VCaP (cell line): ENCODE measurements around the gene TMED5.
A peak's percentile ranks its signal among the peaks of the same experiment; 100 is the strongest.

Experiments
- H3K27ac ChIP-seq: fragments of 450-650 bp; 2 replicates; pipeline ENCODE4 v1.5.1; 2017
- TF ChIP-seq, protein P1 (sequence below): fragments of 450-650 bp; conservative IDR thresholded peaks from 2 replicates; pipeline ENCODE4 v1.5.1; 2017; ENCODE audit warnings: mild to moderate bottlenecking, moderate library complexity

TMED5 gene

DNA sequence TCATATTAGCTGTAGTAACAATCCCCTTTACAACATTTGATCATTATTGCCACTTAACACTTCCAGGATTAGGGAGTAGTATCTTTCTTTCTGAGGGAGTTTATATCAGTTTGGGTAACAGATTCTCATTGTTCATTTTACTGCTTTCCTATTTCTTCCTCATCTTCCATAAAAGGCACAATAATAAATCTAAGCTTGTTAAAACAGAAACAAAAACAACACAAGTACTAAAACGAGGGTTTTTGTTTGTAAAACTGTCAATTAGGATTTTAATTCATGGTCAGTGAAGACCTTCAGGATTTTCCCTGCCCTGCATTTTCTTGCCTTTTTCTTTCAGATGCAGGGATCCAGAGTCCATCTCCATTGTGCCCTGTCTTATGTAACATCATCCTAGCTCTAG lies 29.5 kb downstream of the TMED5 start:
- TF ChIP-seq, protein P1, sequence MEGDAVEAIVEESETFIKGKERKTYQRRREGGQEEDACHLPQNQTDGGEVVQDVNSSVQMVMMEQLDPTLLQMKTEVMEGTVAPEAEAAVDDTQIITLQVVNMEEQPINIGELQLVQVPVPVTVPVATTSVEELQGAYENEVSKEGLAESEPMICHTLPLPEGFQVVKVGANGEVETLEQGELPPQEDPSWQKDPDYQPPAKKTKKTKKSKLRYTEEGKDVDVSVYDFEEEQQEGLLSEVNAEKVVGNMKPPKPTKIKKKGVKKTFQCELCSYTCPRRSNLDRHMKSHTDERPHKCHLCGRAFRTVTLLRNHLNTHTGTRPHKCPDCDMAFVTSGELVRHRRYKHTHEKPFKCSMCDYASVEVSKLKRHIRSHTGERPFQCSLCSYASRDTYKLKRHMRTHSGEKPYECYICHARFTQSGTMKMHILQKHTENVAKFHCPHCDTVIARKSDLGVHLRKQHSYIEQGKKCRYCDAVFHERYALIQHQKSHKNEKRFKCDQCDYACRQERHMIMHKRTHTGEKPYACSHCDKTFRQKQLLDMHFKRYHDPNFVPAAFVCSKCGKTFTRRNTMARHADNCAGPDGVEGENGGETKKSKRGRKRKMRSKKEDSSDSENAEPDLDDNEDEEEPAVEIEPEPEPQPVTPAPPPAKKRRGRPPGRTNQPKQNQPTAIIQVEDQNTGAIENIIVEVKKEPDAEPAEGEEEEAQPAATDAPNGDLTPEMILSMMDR, result no peak

DNA sequence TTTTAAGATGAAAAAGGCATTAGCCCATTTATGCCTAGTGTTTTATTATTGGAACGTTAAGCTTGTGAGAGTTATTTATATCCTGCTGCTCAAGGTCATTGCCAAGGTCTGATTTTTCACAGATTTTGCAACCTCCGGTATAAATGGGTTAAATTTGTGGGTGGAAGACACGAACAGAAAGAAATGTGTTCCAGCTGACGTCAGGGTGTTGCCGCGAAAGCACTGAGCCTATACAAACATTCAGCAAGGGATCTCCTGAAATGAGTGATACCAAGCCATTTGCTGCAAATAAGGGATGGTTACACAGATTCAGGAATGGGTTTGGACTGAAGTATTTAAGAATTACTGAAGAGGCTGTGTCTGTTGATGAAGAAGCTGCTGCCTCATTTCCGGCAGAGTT lies 32.2 kb downstream of the TMED5 start:
- TF ChIP-seq, protein P1, result no peak
- H3K27ac ChIP-seq, result no peak overlapping the region

More for the DNA sequence above, 29.5 kb downstream of the TMED5 start:
- H3K27ac ChIP-seq, result no peak overlapping the region

DNA sequence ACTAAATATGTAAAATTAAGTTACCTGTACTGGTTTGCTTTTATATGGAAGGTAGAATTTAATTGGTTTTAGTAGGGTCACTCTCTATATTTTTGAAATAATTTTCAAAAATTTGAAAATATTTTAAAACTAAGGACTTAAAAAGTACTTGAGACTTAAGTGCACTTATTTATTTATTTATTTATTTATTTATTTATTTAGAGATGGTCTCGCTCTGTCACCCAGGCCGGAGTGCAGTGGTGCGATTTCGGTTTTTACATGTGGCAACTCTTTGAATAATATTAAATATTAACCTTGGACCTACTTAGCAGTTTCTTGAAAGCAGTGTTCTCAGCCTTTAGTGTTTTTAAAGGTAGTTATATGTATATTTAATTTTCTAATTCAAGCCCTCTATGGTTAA lies 36.4 kb downstream of the TMED5 start:
- H3K27ac ChIP-seq, result no peak overlapping the region
- TF ChIP-seq, protein P1, result no peak

DNA sequence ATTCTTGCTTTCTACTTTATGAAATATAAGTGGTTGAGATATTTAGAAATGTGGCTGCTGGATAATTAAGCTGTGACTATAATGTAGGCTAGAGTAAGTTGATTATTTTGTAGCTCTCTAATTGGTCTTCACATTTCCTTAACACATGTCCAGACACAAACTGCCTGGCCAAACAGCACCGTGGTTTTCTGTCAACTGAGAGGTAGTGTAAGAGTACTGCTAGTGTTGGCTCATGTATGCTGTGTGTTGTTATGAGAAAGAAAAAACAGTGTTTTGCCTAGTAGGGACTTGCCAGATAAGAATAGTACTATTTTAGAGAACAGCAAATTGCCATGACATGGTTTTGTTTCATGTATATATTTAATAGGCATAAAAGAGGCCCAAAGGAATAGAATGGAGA lies 37.1 kb downstream of the TMED5 start:
- TF ChIP-seq, protein P1, result no peak
- no peak overlapping the region for H3K27ac ChIP-seq

DNA sequence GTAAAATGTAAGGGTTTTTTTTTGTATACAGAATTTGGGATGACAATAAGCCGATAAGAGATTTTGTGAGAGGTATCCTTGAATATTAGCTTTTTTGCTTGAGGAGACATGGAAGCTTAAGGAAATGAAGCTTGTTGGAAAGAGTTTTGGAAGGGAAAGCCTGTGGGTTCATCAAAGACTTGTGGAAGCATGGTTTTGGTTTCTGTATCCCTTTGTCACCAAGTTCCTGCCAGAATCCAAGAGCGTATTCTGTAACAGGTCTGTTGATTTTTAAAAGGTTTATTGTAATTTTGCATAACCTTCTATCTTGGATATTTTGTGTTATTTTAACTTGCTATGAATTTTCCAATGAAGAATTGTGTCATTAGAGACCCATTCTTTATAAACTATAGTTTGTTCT lies 38.1 kb downstream of the TMED5 start:
- TF ChIP-seq, protein P1, result no peak
- no peak overlapping the region for H3K27ac ChIP-seq

DNA sequence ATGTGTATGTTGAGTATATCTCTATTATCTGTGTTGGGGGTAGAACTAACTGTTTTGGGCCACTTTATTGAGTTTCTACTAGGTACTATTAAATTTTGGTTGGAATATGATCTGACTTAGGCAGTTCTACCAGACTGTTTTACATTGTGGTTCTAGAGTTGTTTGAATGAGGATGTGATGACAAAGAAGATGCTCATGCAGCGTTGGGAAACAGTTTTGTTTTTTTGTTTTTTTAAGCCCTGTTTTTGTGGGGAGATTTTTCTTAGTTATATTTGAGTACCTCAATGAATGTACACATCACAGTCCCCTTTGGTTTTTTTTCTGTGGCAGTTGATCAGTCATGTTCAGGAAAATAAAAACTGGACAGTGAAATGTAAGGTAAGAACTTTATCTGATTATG lies 40.1 kb downstream of the TMED5 start:
- TF ChIP-seq, protein P1, result no peak

DNA sequence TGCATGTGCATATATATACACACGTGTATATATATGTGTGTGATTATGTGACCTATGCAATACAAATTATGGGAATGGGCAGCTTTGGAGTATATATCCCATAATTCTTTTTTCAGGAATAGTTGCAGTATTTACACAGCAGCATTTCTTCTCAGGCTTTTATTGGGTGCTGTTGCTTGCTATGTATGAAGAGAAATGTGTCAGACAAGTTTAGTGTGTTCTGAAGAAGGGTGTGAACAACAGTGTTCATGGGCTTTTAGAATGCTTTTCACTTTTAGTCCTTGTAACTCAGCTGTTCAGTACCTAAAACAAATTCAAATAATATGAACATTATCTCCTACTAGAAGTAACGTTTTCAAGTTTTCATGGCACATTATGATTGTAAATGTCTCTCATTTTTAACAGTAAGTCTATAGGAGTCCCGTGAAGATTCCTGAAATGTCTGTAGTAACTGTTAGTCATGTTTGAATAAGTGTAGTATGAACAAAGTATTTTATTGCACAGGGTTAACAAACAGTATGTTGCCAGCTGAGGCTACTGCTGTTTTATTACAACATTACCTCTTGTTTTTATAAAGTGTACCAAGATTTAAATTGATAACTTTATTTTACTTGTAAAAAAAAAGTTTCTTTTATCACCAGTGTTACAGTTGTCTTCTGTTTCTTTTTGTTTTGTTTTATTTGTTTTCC lies 42.5 kb downstream of the TMED5 start:
- H3K27ac ChIP-seq, result peak overlapping the region; percentile 29; the same call in 1 of the 2 replicates
- TF ChIP-seq, protein P1, result no peak

More for the DNA sequence above, 40.1 kb downstream of the TMED5 start:
- H3K27ac ChIP-seq, result no peak overlapping the region
